NT2/D1 (cell line): ENCODE data around the gene SERPINE1.

ENCODE experiments used
- SUZ12 ChIP-seq: IDR thresholded peaks from 2 replicates; pipeline ENCODE4 v1.6.1; 2011; ENCODE audit not compliant: insufficient read length, insufficient read depth; ENCODE audit errors: extremely low read depth
- ZNF274 ChIP-seq: IDR thresholded peaks from 2 replicates; pipeline ENCODE4 v1.6.1; 2011; ENCODE audit warnings: mild to moderate bottlenecking, low read depth, low read length

DNA sequence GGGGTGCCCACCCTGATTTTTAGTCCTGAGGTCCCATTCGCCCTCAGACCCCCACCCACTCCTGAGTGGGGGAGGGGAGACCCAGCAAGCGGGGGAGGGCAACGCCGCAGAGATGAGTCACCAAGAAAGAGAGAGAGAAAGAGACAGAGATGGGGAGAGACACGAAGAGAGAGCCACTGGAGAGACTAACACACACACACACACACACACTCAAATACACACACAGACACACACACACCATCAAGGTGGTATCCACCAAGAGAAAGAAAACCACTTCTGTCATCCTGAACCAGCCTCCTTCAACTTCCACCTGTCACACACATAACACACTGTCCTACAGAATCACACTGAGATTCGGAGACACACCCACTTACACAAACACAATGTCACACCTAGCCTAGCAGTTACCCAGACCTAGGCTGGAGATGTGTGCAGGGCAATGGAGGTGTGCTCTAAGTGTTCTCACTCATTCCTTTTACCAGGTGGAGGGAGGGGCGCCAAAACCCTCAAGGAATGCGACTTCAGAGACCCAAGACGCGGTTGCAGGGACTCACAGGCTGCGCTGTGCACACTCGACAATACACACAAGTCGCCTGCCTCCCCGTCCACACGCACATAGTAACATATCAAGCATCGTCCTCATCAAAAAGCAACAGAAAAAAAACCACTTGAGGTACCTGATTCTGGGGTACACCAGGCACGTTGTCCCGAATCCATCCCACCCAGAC, 42.4 kb downstream of the SERPINE1 start:
- no peak for TF ChIP-seq SUZ12
- TF ChIP-seq ZNF274, result no peak
